GM15510 (cell line): ENCODE measurements around the gene IL9.

Experiments used
- POLR2A ChIP-seq: IDR thresholded peaks from 3 replicates; pipeline ENCODE4 v1.6.1; 2011; ENCODE audit warnings: borderline replicate concordance; ENCODE audit not compliant: insufficient read length; ENCODE audit errors: extremely low read depth

The IL9 gene

DNA sequence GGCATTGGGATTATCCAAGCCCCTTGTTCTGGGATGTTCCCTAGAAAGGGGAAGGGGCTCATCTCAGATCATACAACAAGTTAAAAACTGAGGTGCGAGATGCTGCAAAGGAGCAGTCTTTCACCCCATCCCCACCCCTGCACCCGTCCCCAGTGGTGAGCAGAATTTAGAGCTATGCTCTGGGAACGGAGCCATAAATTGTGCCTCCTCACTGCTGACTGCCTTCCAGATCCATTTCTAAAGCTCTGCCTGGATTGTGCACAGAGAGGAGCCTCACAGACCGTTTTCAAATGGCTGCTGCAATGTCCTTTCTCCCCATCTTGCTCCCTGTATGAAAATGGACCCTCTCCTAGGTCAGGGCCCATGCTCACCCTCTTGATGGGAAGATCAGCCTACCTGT is 52.9 kb downstream of the IL9 start:
- no peak for TF ChIP-seq POLR2A
